NCI-H1417 (cell line): ENCODE measurements around the gene ZMIZ1.

ENCODE experiments used
- DNase-seq, 3 experiments: peaks; one replicate each; lab custom pipeline; 2025; lab: John Stamatoyannopoulos, UW

Gene ZMIZ1

DNA sequence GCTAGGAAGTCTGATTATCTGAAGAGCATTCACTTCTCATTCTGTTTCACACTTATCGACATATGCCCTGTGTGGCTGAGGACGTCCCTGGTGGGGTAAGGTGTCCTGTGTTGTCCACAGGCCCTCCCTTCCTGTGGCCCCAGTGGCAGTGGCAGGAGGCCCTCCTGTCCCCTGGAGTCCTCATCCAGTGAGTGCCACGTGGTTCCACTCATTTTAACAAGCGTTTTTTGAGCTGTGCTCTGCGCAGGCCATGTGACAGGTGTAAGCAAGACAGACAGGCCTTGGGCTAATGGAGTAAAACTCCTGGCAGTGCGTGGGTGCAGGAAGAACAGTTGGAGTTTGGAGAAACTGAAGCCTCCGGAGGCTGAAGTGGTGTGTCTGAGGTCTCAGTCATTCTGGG lies 239.2 kb downstream of the ZMIZ1 start:
- no peak for DNase-seq

DNA sequence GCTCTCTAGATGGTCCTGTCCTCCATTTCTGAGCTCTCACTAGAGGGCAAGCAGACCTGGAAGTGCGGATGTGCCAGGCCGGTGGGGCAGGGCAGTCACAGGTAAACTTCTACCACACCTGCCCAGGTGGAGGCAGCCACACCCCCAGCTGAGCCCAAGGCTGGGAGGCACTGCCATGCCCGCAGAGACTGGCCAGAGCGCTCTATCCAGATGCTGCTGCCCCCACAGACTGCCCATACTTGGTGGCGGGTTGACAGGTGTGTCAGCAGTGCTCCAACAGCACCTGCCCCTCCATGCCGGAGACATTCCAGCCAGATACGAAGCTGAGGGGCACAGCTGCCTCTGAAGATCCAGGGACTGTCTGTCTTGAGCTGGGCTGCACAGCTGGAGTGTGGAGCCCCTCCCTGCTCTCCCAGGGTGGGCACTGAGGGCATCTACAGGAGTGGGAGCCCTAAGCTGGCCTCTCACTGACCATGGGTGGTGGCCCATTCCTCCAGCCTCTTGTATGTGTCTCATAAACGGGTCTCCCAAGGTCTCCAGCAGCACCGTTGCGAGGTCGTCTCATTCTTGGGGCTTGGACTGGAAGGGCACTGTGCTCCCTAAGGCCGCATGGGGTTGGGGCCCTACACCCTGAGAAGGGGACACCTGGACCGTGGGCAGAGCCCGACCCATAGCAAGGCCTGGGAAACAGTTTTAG lies 240.4 kb downstream of the ZMIZ1 start:
- no peak for DNase-seq

DNA sequence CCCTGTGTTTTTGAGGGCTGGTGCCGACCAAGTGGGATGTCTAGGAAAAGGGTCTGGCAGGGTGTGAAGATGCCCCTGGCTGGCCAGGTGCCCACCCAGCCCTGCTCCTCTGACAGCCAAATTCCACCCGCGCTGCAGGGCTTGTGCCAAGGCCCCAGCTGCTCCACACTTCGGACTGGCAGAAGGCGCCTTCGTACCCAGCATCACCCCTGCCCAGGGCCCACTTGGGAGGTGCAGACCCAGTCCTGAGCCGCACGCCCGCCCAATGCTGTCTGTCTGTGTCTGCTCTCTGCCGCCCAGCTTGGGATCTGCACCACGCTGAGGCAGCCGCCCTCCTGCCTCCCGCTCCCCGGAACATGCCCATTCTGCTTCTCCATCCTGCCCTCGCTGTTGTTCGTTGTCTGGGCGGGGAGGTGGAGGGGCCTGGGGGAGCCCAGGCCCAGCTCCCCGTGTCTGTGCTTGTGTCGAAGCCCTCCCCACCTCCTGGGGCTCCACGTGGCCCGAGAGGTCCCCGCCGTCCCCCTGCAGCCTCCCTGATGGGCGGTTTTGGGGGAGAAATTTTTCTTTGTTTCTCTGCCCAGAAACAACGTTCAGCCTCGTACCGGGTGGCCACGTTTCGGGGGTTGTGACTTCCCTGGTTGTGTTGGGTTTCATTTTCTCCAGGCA lies 241.6 kb downstream of the ZMIZ1 start:
- DNase-seq: no peak

DNA sequence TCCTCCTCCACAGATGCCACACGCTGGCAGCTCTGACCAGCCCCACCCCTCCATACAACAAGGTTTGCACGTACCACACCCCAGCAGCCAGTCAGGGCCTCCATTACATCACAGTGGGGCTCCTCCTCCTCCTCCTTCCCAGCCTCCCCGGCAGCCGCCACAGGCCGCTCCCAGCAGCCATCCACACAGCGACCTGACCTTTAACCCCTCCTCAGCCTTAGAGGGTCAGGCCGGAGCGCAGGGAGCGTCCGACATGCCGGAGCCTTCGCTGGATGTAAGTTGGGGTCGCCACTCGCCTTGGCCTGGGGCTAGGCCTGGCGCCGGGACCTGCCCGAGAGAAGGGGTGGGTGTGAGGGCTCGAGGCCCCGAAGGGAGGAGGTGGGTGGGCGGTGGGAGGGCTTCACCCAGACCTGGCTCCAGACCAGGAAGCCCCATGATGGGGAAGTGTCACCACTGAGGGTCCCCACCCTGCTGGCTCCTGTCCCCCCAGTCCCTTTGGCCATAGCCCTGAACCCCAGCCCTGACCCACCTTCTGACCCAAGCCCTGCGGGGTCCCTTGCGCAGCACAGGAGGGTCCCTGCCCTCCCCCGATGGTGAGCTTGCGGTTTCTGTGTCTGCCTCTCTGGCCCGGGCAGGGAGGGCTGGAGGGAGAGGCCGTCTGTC lies 242.3 kb downstream of the ZMIZ1 start:
- DNase-seq: no peak

DNA sequence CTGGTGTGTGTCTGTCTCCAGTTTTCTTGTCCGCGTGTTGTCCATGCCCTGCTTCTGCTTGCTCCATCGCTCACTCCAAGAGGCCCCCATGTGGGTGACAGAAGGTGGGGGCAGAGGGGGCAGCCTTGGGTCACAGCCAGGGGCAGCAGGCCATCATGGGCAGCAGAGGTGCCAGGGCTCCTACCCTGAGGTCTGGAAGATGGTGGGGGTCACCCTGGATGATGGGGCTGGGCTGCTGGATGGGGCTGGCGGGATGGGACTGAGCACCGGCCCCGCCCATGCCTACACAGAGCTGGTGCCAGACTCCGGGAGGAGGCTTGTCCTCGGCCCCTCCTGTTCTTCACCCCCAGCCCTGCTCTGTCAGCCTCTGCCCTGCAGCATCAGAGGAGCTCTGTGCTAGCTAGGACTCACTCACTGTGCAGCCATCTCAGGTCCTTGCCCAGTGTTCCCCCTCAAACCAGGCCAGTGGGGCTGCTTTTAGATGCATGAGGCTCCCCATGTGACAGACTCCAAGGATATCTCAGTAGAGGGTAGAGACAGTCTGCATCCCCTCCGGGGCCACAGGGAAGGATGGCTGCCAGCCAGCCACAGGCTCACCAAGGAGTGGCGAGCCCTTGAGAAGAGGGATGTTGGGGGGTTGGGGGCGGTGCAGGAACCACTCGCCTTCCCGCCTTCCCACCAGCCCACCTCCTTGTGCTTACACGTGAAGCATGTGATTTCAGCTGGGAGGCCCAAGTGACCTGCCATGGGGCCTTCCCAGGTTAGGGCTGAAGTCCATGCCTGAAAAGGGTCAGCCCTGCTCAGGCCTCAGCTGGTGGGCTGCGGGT lies 243.0 kb downstream of the ZMIZ1 start:
- DNase-seq: no peak

DNA sequence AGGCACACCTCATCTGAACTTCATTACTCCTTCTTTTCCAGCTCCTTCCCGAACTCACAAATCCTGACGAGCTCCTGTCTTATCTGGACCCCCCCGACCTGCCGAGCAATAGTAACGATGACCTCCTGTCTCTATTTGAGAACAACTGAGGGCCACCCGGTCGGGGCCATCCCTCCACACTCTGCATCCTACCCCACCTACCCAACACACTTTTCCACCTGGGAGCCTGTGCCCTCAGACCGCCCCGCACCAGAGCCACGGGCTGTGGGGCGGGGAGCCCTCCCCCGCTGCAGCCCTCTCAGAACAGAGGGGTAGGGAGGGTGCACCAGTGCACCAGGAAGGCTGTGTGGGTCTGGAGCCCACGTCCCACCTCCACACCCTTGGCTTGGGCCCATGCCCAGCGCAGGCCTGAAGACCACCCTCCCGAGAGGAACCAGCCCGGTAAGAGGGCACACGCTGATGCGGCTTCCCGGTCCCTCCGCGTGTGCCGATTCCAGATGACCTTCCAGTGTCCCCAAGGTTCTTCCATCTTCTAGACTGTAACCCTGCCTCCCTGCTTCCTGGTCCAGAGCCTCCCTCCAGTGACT lies 243.9 kb downstream of the ZMIZ1 start:
- no peak for DNase-seq

DNA sequence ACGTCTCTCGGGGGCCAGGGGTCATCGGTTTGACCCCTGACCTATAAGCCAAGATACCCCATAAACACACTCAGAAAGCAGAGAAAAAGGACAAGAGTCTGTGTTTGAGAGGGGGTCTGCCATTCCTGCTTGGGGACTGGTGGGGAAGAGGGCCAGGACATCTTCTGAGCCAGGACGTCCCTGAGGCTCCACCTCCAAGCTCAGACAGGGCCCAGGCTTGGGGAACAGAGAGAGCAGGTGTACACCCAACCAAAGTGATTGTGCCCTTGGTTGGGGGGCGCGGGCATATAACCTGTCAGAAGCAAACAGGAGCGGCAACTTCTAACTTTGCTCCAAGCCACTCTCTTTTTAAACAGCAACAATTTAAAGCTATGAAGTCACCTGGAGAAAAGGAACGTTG lies 244.6 kb downstream of the ZMIZ1 start:
- no peak for DNase-seq

DNA sequence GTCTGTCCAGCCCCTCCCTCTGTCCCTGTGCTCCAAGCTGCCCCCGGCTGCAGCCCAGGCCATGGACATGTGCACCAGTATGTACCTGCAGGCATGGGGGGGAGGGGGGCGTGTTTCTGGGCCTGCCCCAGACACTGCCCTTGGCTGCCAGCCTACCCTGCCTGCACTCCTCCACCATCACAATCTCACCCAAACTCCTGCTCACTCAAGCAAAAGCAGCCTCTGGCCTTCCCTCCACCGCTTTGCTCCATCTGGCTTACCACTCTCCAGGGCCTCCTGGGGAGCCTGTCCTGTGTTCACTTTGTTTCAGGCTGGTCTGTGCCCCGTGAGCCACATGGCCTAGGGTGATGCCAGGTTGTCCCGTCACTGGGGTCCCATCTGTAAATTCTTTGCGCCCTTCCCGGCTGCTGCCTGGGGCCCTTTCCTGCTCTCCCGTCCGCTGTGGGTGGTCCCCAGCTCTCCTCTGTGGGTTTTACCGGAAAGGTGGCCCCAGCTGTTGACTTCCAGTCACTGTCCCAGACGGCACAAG lies 245.2 kb downstream of the ZMIZ1 start:
- no peak for DNase-seq

DNA sequence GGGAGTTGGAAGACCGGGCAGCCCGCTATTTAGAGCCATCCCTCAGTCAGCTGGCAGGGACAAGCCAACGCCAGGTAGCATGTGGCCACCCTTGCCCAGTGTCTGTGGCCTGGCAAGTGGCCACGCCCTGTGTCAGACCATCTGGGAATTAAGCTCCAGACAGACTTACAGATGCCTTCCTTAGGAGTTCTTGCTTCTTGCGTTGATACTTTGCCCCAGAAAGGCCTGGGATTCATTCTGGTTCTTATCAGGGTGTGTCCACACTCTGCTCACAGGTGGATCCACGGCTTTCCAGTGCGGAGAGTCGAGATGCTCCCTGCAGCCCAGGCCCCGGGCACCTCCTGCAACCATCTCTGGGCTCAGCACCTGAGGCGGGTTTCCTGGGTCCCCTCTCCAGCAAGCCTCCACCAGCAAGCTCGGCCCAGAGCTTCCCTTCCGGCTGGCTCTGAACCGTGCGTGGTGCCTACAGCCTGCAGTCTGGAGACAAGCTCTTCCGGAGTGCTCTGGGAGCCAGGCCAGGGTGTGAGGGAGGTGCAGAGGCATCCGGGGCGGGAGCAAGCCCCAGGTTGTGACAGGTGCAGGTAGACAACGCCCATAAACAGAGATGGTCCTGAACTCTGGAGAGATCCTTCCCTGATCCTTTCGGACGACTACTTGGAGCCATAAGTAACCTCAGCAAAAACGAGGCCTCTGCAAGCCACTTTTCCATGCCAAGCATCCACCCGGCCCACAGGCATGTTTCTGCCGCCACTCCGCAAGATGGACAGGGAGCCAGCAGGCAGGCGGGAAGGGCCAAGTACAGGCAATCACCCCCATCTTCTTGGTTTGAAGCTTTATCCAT lies 246.2 kb downstream of the ZMIZ1 start:
- no peak for DNase-seq

DNA sequence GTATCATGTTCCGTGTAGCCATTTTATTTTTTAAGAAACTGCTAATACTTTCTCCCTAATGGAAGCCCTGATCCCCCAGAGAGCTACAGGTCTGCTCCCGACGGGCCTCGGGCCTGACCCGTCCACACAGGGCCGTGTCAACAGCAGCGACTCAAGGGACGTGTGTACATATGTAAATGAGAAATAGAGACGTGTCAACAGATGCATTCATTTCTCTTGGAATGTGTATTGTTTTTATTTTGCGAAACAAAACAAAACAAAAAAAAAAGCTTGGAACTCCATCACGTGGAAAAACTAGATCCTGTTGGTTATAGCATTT lies 246.8 kb downstream of the ZMIZ1 start:
- DNase-seq: no peak

DNA sequence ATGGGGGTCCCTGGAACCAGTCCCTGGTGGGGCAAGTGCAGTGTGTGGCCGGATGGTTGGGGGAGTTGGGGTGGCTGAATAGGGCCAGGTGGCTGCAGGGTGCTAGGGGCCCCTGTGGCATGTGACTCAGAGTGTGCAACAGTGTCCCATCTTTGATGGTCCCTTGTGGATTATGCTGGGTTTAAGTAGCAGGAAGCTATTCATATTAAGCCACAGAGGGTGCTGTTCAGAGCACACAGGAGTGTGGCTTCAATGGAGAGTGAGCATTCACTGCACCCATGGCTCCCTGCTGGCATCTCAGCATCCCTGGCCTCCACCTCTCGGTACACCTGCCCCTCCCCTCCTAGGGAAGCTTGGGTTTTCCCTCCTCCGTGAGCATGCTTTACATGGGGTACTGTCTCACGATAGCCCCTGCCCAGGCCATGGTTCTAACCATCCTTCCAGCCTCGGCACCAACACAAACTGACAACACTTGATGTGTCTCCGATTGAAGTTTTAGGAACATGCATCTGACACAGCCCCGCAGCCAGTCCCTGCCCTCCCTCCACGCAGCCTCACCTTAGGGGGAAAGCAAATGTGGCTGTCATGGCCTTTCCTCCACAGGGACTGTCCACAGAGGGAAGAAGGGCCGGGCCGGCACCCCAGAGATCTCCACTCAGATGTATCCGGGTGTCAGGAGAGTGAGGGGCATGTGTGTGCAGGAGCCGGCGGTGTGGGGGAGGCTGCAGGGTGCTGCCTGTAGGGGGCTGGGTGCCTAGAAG lies 248.1 kb downstream of the ZMIZ1 start:
- peak in 1 of 3 experiments; percentile 7 for DNase-seq

DNA sequence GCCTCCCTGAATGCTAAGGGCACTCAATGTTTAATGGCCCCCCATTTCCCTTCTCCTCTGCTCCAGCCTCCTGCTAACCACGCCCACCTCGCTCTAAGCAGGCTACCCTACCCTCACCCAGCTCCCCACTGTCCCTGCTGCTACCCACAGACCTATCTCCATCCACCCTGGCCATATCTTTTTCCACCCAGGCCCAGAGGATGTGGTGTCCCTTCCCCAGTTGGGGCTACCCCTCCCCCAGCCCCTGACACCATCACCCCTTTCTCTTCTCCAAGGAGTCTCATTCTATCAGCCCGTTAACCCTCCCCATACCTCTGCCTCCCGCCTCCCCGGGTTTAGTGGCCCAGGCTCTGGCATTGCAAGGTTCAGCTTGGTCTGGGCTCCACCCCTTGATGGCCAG lies 249.6 kb downstream of the ZMIZ1 start:
- no peak for DNase-seq

DNA sequence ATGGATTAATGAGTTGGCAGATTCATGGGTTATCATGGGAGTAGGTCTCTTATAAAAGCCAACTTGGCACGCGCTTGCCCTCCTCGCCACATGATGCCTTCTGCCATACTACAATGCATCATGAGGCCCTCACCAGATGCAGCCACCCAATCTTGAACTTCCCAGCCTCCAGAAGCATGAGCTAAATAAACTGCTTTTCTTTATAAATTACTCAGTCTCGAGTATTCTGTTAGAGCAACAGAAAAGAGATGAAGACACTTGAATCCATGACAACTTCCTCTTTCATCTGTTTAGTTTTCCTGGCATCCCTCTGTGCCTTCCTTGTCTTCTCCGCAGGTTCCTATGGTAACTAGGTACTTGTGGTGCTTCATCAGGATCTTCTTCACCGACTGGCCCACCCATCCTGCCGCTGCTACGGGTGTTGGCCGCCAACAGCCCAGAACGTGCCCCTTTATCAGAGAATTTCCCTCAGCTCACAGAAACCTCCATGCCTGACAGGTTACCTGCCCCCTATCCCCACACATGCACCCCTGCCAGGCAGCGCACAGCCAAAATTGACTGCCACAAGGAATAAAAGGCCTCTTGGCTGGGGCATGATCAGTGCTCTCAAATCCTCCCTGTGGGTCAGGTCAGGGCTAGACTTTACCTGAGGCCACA lies 250.5 kb downstream of the ZMIZ1 start:
- DNase-seq: no peak

DNA sequence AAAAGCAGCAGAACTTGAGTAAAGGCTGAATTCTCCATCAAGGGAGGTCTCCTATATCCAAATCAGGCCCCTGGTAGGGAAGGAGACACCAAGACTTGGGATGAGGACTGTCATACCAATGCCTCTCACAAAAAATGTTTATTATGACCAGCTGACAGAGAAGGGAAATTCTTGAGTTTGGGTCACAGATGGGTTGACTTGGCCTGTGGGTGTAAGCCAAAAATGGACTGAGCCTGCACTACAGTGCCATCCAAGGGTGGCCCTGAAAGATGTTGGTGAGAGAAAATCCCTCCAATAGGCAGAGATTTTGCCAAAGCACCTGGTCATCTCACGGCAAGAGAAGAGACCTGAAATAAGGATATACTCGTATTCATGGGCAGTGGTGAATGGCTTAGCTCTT lies 251.6 kb downstream of the ZMIZ1 start:
- no peak for DNase-seq

DNA sequence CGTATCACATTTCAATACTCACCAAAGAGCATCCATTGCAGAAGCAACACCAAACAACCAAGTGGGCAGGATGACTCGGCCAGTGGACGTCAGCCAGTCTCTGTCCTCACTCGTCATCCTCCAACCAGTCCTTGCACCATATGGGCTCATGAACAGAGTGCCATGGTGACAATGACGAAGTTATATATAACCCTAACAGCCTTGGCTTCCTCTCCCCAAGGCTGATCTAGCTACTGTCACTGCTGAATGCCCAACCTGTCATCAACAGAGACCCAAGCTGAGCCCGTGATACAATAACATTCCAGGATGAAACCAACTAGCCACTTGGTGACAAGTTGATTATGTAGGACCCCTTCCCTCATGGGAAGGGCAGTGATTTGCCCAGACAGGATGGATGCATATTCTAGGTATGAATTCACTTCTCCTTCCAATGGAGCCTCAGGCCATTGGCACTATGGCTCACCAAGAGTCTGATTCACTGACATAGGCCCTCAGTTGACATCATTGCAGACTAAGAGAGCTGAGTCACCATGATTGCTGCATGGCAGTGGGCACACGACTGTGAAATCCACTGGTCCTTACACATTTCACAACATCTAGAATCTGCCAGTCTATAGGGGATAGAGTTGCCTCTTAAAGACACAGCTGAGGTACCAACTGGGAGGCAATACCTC lies 252.2 kb downstream of the ZMIZ1 start:
- DNase-seq: no peak

DNA sequence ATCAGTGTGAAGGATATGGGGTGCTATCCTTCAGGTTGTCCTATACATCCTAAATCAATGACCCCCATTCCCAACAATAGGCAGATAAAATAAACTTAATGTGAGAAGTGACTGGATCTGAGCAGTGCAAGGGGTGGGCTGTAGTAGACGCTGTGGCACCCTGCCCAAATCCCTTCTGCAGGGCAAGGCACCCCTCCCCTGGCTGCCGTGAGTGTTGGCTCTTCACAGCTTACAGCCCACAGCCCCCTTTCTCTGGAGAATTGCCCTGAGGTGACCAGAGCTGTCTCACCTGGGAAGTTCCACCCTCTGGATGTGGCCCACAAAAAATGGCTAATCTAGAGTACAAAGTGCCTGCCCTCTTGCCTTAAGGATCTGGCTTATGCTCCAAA lies 252.7 kb downstream of the ZMIZ1 start:
- DNase-seq: no peak

DNA sequence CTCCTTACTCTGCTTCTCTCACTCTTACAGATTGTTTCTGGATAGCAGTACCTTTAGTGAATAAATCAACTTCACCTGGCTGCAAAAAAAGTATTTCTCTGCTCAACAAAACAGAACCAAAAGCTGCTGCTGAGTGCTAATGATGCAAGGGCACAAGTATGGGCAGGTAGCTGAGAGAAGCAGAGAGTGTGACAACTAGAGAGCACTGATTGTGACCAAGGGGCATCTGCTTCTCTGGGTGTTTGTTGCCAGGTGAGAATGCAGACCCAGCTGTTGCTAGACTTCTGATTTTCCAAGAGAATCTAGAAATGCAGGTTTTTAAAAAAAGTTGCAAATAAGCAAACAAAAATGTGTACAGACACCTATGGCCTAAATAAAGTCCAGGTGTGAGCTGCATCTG lies 253.2 kb downstream of the ZMIZ1 start:
- no peak for DNase-seq

DNA sequence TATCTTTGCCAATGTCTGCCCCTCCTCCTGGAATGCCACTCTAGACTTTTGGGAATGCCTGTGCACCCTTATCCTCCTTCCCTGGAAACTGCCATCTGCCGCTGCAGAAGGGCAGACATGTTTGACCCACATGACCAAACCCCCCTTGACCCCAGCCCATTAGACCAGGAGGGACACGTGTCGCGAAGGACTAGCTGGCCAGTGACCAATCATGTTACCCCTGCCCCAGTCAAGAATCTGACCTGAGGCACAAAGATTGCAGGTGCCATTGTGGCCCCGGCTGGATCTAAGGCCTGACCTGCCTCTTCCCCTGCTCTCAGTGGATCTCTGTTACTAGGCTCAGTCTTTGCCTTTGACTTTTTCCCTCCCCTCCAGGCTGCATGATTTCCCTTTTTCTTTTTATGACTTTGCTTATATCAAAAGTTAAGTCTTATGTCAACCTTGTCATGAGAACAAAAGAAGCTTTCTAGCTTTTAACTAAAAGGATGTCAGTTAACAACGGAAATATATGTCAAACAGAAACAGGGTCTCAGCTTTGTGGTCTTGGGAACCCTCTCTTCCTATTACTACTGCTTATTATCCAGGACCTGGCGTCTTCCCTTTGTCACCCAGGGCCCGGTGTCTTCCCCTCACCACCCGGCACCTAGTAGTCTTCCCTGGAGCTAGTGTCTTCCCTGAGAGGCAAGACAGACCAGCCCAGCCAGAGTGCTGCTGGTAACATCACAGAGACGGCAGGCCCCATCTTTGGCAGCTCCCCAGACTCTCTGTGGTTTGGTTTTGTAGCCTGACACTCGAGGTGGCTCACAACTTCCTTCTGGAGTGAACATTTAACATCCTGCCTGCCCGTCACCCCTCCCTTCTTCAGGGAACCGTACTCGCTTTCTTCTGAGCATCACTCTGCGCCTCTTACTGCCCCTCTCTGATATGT lies 254.1 kb downstream of the ZMIZ1 start:
- DNase-seq: no peak
